ENCODE measurements around the gene PPP2R5C. TPM values are rescaled to one million over a fixed set of nuclear protein-coding genes. Genes with fewer than 3 reads are reported as not detected.

PPP2R5C gene
- total RNA-seq, 1 experiment from 2014 or later, result 89.9 TPM

DNA sequence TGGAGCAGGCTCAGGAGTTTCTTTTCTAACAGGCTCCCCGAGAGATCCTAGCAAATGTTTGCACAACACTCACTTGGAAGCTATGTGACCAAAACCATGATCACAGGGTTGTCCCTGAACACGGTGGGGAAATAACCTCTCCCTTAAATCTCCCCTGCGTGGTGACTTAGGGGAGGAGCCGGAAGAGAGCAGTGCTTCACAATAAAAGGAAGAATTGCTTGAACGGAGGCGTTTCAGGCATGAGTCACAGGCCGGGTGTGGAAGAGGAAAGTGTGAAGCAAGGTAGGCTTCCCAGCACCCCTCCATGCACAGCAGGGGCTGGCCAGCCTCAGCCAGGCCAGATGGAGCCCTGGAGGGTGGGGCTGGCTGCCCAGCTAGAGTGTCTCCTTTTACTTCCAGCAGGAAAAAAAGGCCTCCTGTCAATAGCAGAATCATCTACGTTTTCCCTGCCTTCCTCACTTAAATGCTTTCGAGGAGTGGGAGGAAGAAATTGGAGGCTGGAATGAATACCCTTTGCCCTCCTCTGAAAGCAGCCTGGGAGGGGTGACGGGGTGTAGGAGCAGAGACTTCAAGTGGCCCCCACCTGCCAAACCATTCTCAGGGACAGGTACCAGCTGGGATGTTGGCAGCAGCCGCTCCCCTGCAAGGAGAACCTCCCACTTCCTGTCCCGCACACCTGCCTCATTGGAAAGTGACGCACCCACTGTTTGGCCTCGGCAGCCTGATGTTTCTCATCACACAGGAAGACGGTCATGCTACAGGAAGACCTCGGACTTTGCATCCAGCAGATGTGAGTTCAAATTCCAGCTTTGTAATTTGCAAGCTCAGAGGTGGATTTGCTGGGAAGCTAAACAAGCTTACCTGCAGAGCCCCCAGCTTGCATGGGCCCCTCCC, 30.1 kb upstream of the PPP2R5C start:
- Mint-ChIP-seq H3K4me1 (peaks cover 26% of the 10 kb centered on the region), H3K27me3 (ENCODE audit: low read depth) (peaks cover 7% of the 10 kb centered on the region), H3K36me3 (no peaks in the 10 kb centered on the region), H3K27ac (no peak overlapping the region), H3K9me3 (peaks cover 5% of the 10 kb centered on the region; the same call in 1 of the 2 replicates), H3K4me3 (peak overlapping the region; percentile 16; the same call in 1 of the 2 replicates)
- ChIA-PET POLR2A (no interaction called here), CTCF (interaction anchor here (0.6 to 1.9 kb wide), 3 partner anchors 24 to 40 kb away, joined by 3 to 7 read pairs (median 5); no protein-coding TSS in a partner anchor)
- ATAC-seq, result peak; percentile 67
- TF ChIP-seq ZNF423 (CRISPR knock-in tag; IDR thresholded peaks at IDR 0.05) (peak; percentile 43; the same call in 1 of the 2 replicates), ZNF263 (CRISPR knock-in tag; IDR thresholded peaks at IDR 0.05; ENCODE audit: low read depth) (no peak), TP53 (CRISPR knock-in tag; IDR thresholded peaks at IDR 0.05) (no peak), MYBL2 (CRISPR knock-in tag; IDR thresholded peaks at IDR 0.05) (no peak), ZNF416 (CRISPR knock-in tag; IDR thresholded peaks at IDR 0.05) (no peak), JUN (CRISPR knock-in tag; IDR thresholded peaks at IDR 0.05) (no peak), ELF4 (CRISPR knock-in tag; IDR thresholded peaks at IDR 0.05; ENCODE audit: low read depth) (no peak), SOX15 (CRISPR knock-in tag; IDR thresholded peaks at IDR 0.05) (no peak), NFYB (CRISPR knock-in tag; conservative IDR thresholded peaks at IDR 0.05; ENCODE audit: low read depth) (no peak), GABPB1 (CRISPR knock-in tag; IDR thresholded peaks at IDR 0.05) (peak; percentile 31), TEAD1 (CRISPR knock-in tag; IDR thresholded peaks at IDR 0.05) (no peak)
- TF ChIP-seq, protein P1, sequence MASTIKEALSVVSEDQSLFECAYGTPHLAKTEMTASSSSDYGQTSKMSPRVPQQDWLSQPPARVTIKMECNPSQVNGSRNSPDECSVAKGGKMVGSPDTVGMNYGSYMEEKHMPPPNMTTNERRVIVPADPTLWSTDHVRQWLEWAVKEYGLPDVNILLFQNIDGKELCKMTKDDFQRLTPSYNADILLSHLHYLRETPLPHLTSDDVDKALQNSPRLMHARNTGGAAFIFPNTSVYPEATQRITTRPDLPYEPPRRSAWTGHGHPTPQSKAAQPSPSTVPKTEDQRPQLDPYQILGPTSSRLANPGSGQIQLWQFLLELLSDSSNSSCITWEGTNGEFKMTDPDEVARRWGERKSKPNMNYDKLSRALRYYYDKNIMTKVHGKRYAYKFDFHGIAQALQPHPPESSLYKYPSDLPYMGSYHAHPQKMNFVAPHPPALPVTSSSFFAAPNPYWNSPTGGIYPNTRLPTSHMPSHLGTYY (CRISPR knock-in tag; IDR thresholded peaks at IDR 0.05), result no peak
- no peak for DNase-seq (ENCODE audit: low spot score)

DNA sequence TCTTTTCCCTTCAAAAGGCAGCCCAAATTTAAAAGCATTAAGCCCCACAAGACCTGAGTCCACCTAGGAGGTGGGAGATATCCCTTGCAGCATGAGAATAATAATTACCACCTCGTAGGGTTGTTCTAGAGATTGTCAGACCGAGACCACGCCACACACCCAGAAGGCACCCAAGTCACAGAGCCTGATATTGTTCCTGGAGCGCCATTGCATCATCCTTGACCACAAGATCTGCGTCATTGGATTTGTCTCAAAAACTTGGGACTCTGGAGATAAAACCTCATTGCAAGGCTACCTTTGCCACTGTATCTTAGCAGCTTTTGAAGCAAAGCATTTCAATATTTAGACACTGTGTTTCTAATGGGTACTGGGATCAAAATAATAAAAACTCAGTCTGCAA, 29.4 kb upstream of the PPP2R5C start:
- CTCF ChIA-PET, result no interaction called here
- TF ChIP-seq TCF7 (CRISPR knock-in tag; IDR thresholded peaks at IDR 0.05; ENCODE audit: low read depth) (no peak), ZNF423 (CRISPR knock-in tag; IDR thresholded peaks at IDR 0.05) (no peak), ATF1 (CRISPR knock-in tag; IDR thresholded peaks at IDR 0.05) (no peak), TEAD1 (CRISPR knock-in tag; IDR thresholded peaks at IDR 0.05) (no peak), OVOL2 (CRISPR knock-in tag; IDR thresholded peaks at IDR 0.05; ENCODE audit: borderline replicate concordance) (no peak), ETV6 (CRISPR knock-in tag; IDR thresholded peaks at IDR 0.05) (no peak)
- TF ChIP-seq, protein P2, sequence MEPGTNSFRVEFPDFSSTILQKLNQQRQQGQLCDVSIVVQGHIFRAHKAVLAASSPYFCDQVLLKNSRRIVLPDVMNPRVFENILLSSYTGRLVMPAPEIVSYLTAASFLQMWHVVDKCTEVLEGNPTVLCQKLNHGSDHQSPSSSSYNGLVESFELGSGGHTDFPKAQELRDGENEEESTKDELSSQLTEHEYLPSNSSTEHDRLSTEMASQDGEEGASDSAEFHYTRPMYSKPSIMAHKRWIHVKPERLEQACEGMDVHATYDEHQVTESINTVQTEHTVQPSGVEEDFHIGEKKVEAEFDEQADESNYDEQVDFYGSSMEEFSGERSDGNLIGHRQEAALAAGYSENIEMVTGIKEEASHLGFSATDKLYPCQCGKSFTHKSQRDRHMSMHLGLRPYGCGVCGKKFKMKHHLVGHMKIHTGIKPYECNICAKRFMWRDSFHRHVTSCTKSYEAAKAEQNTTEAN (CRISPR knock-in tag; IDR thresholded peaks at IDR 0.05), result no peak
- TF ChIP-seq, protein P1 (CRISPR knock-in tag; IDR thresholded peaks at IDR 0.05), result no peak
- TF ChIP-seq, protein P3, sequence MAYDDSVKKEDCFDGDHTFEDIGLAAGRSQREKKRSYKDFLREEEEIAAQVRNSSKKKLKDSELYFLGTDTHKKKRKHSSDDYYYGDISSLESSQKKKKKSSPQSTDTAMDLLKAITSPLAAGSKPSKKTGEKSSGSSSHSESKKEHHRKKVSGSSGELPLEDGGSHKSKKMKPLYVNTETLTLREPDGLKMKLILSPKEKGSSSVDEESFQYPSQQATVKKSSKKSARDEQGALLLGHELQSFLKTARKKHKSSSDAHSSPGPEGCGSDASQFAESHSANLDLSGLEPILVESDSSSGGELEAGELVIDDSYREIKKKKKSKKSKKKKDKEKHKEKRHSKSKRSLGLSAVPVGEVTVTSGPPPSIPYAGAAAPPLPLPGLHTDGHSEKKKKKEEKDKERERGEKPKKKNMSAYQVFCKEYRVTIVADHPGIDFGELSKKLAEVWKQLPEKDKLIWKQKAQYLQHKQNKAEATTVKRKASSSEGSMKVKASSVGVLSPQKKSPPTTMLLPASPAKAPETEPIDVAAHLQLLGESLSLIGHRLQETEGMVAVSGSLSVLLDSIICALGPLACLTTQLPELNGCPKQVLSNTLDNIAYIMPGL (CRISPR knock-in tag; IDR thresholded peaks at IDR 0.05), result no peak
- TF ChIP-seq, protein P4, sequence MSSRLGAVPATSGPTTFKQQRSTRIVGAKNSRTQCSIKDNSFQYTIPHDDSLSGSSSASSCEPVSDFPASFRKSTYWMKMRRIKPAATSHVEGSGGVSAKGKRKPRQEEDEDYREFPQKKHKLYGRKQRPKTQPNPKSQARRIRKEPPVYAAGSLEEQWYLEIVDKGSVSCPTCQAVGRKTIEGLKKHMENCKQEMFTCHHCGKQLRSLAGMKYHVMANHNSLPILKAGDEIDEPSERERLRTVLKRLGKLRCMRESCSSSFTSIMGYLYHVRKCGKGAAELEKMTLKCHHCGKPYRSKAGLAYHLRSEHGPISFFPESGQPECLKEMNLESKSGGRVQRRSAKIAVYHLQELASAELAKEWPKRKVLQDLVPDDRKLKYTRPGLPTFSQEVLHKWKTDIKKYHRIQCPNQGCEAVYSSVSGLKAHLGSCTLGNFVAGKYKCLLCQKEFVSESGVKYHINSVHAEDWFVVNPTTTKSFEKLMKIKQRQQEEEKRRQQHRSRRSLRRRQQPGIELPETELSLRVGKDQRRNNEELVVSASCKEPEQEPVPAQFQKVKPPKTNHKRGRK (CRISPR knock-in tag; IDR thresholded peaks at IDR 0.05; ENCODE audit: borderline replicate concordance), result no peak
- TF ChIP-seq, protein P5, sequence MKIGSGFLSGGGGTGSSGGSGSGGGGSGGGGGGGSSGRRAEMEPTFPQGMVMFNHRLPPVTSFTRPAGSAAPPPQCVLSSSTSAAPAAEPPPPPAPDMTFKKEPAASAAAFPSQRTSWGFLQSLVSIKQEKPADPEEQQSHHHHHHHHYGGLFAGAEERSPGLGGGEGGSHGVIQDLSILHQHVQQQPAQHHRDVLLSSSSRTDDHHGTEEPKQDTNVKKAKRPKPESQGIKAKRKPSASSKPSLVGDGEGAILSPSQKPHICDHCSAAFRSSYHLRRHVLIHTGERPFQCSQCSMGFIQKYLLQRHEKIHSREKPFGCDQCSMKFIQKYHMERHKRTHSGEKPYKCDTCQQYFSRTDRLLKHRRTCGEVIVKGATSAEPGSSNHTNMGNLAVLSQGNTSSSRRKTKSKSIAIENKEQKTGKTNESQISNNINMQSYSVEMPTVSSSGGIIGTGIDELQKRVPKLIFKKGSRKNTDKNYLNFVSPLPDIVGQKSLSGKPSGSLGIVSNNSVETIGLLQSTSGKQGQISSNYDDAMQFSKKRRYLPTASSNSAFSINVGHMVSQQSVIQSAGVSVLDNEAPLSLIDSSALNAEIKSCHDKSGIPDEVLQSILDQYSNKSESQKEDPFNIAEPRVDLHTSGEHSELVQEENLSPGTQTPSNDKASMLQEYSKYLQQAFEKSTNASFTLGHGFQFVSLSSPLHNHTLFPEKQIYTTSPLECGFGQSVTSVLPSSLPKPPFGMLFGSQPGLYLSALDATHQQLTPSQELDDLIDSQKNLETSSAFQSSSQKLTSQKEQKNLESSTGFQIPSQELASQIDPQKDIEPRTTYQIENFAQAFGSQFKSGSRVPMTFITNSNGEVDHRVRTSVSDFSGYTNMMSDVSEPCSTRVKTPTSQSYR (CRISPR knock-in tag; IDR thresholded peaks at IDR 0.05), result no peak
- TF ChIP-seq, protein P6, sequence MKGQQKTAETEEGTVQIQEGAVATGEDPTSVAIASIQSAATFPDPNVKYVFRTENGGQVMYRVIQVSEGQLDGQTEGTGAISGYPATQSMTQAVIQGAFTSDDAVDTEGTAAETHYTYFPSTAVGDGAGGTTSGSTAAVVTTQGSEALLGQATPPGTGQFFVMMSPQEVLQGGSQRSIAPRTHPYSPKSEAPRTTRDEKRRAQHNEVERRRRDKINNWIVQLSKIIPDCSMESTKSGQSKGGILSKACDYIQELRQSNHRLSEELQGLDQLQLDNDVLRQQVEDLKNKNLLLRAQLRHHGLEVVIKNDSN (CRISPR knock-in tag; IDR thresholded peaks at IDR 0.05), result no peak

More for the DNA sequence above, 29.4 kb upstream of the PPP2R5C start:
- Mint-ChIP-seq H3K27ac (no peak overlapping the region), H3K36me3 (no peaks in the 10 kb centered on the region), H3K4me1 (peaks cover 23% of the 10 kb centered on the region), H3K4me3 (no peak overlapping the region), H3K9me3 (peaks cover 5% of the 10 kb centered on the region; the same call in 1 of the 2 replicates), H3K27me3 (ENCODE audit: low read depth) (peaks cover 7% of the 10 kb centered on the region)
- ATAC-seq (no peak), DNase-seq (ENCODE audit: low spot score) (no peak)
- POLR2A ChIA-PET, result no interaction called here

All from WTC11 (cell line).